ENCODE measurements around the gene SEC61A1.

- TF ChIP-seq CTCF (IDR thresholded peaks at IDR 0.05; ENCODE audit: insufficient read depth, low read depth, low read length) (no peak), EZH2 (IDR thresholded peaks at IDR 0.05; ENCODE audit: insufficient read depth, low read length) (no peak)
Observed at GRCh38 chr3:128084675-128085021, 32.4 kb downstream of the SEC61A1 start.

All from astrocyte (in vitro differentiated cells and primary cell).